Fibroblast of mammary gland (primary cell): ENCODE measurements around the gene PDS5B.
A peak's percentile ranks its signal among the peaks of the same experiment; 100 is the strongest.
"Not testable (repeated sequence)": the region's sequence is repeated elsewhere in the genome, so short reads cannot be mapped to it uniquely, and the experiment has no call there.

Experiments used
- DNase-seq: peaks from one replicate; pipeline ENCODE4 v3.0.0-alpha.2; 2010; ENCODE audit warnings: low read depth
- H3K4me3 ChIP-seq: 2 replicates; pipeline ENCODE4 v1.5.1; 2011; ENCODE audit warnings: low read depth, mild to moderate bottlenecking, low read length, moderate library complexity; ENCODE audit not compliant: control insufficient read depth
- TF ChIP-seq, protein P1 (sequence below): conservative IDR thresholded peaks from 2 replicates; pipeline ENCODE4 v1.5.1; 2011; ENCODE audit warnings: low read depth, low read length, inconsistent platforms; ENCODE audit not compliant: control insufficient read depth, insufficient read depth

The PDS5B gene

GRCh38 chr13:32720026-32720425 is 133.8 kb downstream of the PDS5B start:
- peak; percentile 17 for DNase-seq
- H3K4me3 ChIP-seq, result no peak overlapping the region
- TF ChIP-seq, protein P1, sequence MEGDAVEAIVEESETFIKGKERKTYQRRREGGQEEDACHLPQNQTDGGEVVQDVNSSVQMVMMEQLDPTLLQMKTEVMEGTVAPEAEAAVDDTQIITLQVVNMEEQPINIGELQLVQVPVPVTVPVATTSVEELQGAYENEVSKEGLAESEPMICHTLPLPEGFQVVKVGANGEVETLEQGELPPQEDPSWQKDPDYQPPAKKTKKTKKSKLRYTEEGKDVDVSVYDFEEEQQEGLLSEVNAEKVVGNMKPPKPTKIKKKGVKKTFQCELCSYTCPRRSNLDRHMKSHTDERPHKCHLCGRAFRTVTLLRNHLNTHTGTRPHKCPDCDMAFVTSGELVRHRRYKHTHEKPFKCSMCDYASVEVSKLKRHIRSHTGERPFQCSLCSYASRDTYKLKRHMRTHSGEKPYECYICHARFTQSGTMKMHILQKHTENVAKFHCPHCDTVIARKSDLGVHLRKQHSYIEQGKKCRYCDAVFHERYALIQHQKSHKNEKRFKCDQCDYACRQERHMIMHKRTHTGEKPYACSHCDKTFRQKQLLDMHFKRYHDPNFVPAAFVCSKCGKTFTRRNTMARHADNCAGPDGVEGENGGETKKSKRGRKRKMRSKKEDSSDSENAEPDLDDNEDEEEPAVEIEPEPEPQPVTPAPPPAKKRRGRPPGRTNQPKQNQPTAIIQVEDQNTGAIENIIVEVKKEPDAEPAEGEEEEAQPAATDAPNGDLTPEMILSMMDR, result no peak

- DNase-seq, H3K4me3 ChIP-seq: not testable (repeated sequence)
Measured at GRCh38 chr13:32721131-32722034, 135.1 kb downstream of the PDS5B start.

DNA sequence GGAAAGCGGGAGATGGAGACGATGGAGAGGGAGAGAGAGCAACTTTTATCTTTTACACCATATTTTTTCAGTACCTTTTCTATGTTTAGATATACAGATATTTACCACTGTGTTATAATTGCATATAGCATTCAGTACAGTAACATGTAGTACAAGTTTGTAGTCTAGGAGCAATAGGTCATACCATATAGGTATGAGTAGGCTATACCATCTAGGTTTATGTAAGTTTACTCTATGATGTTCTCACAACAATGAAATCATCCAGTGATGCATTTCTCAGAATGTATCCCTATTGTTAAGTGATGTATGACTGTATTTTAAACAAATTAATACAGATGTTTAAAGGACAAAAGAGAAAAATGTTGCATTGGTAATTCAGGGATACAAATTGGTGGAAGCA is 136.1 kb downstream of the PDS5B start:
- no peak for DNase-seq
- TF ChIP-seq, protein P1, result no peak

GRCh38 chr13:32723987-32724386 is 137.7 kb downstream of the PDS5B start:
- no peak for DNase-seq

More for the DNA sequence above, 136.1 kb downstream of the PDS5B start:
- no peak overlapping the region for H3K4me3 ChIP-seq

GRCh38 chr13:32726374-32727037 is 140.3 kb downstream of the PDS5B start:
- TF ChIP-seq, protein P1, result no peak
- no peak overlapping the region for H3K4me3 ChIP-seq
- DNase-seq, result no peak

More at GRCh38 chr13:32723987-32724386, 137.7 kb downstream of the PDS5B start:
- TF ChIP-seq, protein P1, result no peak
- H3K4me3 ChIP-seq, result no peak overlapping the region

GRCh38 chr13:32728327-32728726 is 142.1 kb downstream of the PDS5B start:
- no peak for DNase-seq
- TF ChIP-seq, protein P1, result no peak
- H3K4me3 ChIP-seq, result no peak overlapping the region

DNA sequence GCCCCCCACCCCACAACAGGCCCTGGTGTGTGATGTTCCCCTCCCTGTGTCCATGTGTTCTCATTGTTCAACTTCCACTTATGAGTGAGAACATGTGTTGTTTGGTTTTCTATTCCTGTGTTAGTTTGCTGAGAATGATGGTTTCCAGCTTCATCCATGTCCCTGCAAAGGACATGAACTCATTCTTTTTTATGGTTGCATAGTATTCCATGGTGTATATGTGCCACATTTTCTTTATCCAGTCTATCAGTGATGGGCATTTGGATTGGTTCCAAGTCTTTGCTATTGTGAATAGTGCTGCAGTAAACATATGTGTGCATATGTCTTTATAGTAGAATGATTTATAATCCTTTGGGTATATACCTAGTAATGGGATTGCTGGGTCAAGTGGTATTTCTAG is 142.8 kb downstream of the PDS5B start:
- H3K4me3 ChIP-seq, DNase-seq: not testable (repeated sequence)
